Right atrium auricular region (tissue), 2 donors: ENCODE measurements around the gene FAM120AOS. TPM values are rescaled to one million over a fixed set of nuclear protein-coding genes. Genes with fewer than 3 reads are reported as not detected.

Experiments
- DNase-seq: peaks from one replicate; pipeline ENCODE4 v3.0.0-alpha.2; 2019; ENCODE audit warnings: low spot score
- H3K27ac ChIP-seq, 2 donors: fragments of 200-600 bp; sonication (generic); 1 replicate in 1 of 2; 2 replicates in 1 of 2; pipeline ENCODE4 v1.5.1; 2016 to 2019
- H3K27me3 ChIP-seq, 2 donors: fragments of 200-600 bp; sonication (generic); one replicate each; pipeline versions ENCODE4 v1.5.1 to v1.6.0; 2017 to 2019
- H3K36me3 ChIP-seq: fragments of 200-600 bp; sonication (generic); one replicate; pipeline ENCODE4 v1.5.1; 2016
- H3K4me1 ChIP-seq, 2 donors: fragments of 200-600 bp; sonication (generic); one replicate each; pipeline versions ENCODE4 v1.5.1 to v1.6.0; 2017 to 2019
- H3K4me3 ChIP-seq, 2 donors: fragments of 200-600 bp; sonication (generic); 1 replicate in 1 of 2; 2 replicates in 1 of 2; pipeline ENCODE4 v1.5.1; 2017 to 2019; ENCODE audit warnings: mild to moderate bottlenecking in 1 of 2, moderate library complexity in 1 of 2
- H3K9me3 ChIP-seq, 2 donors: fragments of 200-600 bp; sonication (generic); one replicate each; pipeline ENCODE4 v1.5.1; 2019
- CTCF ChIP-seq, 2 donors: fragments of 200-600 bp; sonication (generic); IDR thresholded peaks; one replicate each; pipeline ENCODE4 v1.5.1; 2019; ENCODE audit warnings: antibody characterized with exemption in 2 of 2
- total RNA-seq, 2 donors: library from RNA; depleted of rRNA; stranded (reverse); fragments of >200 nt; gene quantifications; one replicate each; pipeline ENCODE4 v1.1.0, GENCODE V29; 2016

FAM120AOS gene
- total RNA-seq, 2 donors from 2014 or later: 32.4 to 47.0 TPM

GRCh38 chr9:93397661-93398373 lies 55.6 kb downstream of the FAM120AOS start:
- no peak for TF ChIP-seq CTCF (IDR thresholded peaks at IDR 0.05)
- no peak overlapping the region for H3K27ac ChIP-seq
- H3K4me1 ChIP-seq: no peaks in the 10 kb centered on the region
- H3K4me3 ChIP-seq: no peak overlapping the region
- no peaks in the 10 kb centered on the region for H3K36me3 ChIP-seq
- H3K27me3 ChIP-seq: no peaks in the 10 kb centered on the region
- no peak for DNase-seq
- peaks cover 0 to 3% of the 10 kb centered on the region in 2 donors for H3K9me3 ChIP-seq

Other genes starting within 250 kb of the FAM120AOS start
- 10 to 100 TPM; 79.1 to 88.7 TPM for gene FAM120A, start 1.9 kb downstream of the FAM120AOS start, total RNA-seq
- gene PHF2, start 123.0 kb upstream of the FAM120AOS start, total RNA-seq: 10 to 100 TPM; 24.7 to 29.3 TPM